ENCODE data around the gene GHRH.

DNA sequence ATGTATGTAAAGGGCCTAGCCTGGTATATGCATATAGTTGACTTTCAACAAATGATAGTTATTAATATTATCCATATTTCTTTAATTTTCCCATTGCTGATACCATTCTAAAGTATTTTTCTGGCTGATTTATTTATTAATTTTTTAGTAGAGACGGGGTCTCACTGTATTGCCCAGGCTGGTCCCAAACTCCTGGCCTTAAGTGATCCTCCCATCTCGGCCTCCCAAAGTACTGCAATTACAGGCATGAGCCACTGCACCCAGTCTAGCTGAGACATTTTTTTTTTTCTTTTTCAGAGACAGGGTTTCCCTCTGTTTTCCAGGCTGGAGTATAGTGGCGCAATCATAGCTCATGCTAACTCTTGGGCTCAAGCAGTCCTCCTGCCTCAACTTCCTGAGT lies 52.4 kb downstream of the GHRH start:
- no peak for TF ChIP-seq POLR2AphosphoS5 (IDR thresholded peaks at IDR 0.05; ENCODE audit: insufficient read depth in 1 of 2, low read depth in 1 of 2)
- no peak for TF ChIP-seq POLR2A (IDR thresholded peaks at IDR 0.05)

All from vagina (tissue), 2 donors.